Measurements from ENCODE around the gene TPSB2.
"Not testable (repeated sequence)": the region's sequence is repeated elsewhere in the genome, so short reads cannot be mapped to it uniquely, and the experiment has no call there.

TPSB2 gene

GRCh38 chr16:1230084-1230470, at the start of gene TPSB2:
Gene TPSB2, minus strand, starts transcription at chr16:1230184. Its CDS starts 233 bp downstream, at chr16:1229951.
- not testable (repeated sequence) for DNase-seq

- no peak for DNase-seq
These were observed 49.3 kb upstream of the TPSB2 start for GRCh38 chr16:1279081-1279944.

- DNase-seq: no peak
These were observed 48.5 kb upstream of the TPSB2 start for GRCh38 chr16:1278477-1278876.

GRCh38 chr16:1277617-1278282, 47.8 kb upstream of the TPSB2 start:
- no peak for DNase-seq

- DNase-seq: no peak
These were observed 47.2 kb upstream of the TPSB2 start for GRCh38 chr16:1277151-1277598.

- DNase-seq: no peak
These were observed 46.5 kb upstream of the TPSB2 start for GRCh38 chr16:1276580-1276878.

- DNase-seq: no peak
These were observed 46.0 kb upstream of the TPSB2 start for GRCh38 chr16:1275791-1276579.

GRCh38 chr16:1274767-1275166, 44.8 kb upstream of the TPSB2 start:
- DNase-seq: no peak

- no peak for DNase-seq
These were observed 43.8 kb upstream of the TPSB2 start for GRCh38 chr16:1273816-1274215.

- DNase-seq: no peak
These were observed 42.6 kb upstream of the TPSB2 start for GRCh38 chr16:1272453-1273198.

- peak; percentile 62 for DNase-seq
These were observed 41.9 kb upstream of the TPSB2 start for GRCh38 chr16:1271724-1272413.

GRCh38 chr16:1271380-1271723, 41.4 kb upstream of the TPSB2 start:
- no peak for DNase-seq

GRCh38 chr16:1269418-1269817, 39.4 kb upstream of the TPSB2 start:
- DNase-seq: not testable (repeated sequence)

GRCh38 chr16:1265826-1266225, 35.8 kb upstream of the TPSB2 start:
- no peak for DNase-seq

GRCh38 chr16:1265090-1265630, 35.2 kb upstream of the TPSB2 start:
- no peak for DNase-seq

GRCh38 chr16:1264345-1265089, 34.5 kb upstream of the TPSB2 start:
- DNase-seq: no peak

GRCh38 chr16:1263591-1264344, 33.8 kb upstream of the TPSB2 start:
- no peak for DNase-seq

- no peak for DNase-seq
These were observed 32.9 kb upstream of the TPSB2 start for GRCh38 chr16:1262846-1263221.

GRCh38 chr16:1262210-1262845, 32.3 kb upstream of the TPSB2 start:
- no peak for DNase-seq

Data from hematopoietic multipotent progenitor cell treated with erythropoietin and hydrocortisone succinate and interleukin-3 and kit ligand, for 8 days (in vitro differentiated cells).